Measurements from ENCODE around the gene MRPS15. TPM values are rescaled to one million over a fixed set of nuclear protein-coding genes. Genes with fewer than 3 reads are reported as not detected.

The MRPS15 gene
- polyA plus RNA-seq, 3 donors: 36.2 to 68.1 (median 66.4) TPM

DNA sequence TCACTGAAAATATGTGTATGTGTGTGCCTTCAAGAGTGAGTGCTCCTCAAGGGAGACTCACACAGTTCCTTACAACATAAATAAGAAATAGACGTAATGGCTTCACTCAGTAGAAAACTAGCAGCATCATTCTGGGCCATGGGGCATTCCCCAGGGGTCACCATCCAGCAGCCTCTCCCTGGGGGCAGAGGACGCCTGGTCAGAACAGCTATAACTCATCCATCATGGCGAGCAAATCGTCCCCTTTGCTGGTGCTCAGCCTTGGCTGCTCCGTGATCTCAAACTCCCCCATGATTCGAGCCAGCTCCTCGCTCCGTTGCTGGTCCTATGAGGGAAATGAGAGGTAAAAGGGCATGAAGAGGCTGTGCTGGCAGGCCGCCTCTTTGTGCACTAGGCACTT lies 46.3 kb downstream of the MRPS15 start:
- no peak overlapping the region for H3K4me2 ChIP-seq (replicated peaks; ENCODE audit: extremely low read depth, low read length, poor library complexity, severe bottlenecking)
- peaks cover 4 to 5% of the 10 kb centered on the region in 2 donors for H3K4me1 ChIP-seq (ENCODE audit: control insufficient read depth in 1 of 2, insufficient read depth in 2 of 2, low read length in 2 of 2)
- H3K36me3 ChIP-seq (replicated peaks in 1 of 2; ENCODE audit: control insufficient read depth in 1 of 2, insufficient read depth in 2 of 2, low read length in 2 of 2): no peaks in the 10 kb centered on the region
- H3K36me3 Mint-ChIP-seq: peaks cover 5 to 7% of the 10 kb centered on the region in 2 donors
- no peak overlapping the region for H3K9ac ChIP-seq (ENCODE audit: insufficient read depth, low read length, poor library complexity, severe bottlenecking)
- intact Hi-C loops (cut with micrococcal nuclease): loop anchor here in 1 of 2 donors (2.0 kb wide), 1 partner anchor 75 kb away; no protein-coding TSS in a partner anchor
- no peaks in the 10 kb centered on the region for H3K27me3 Mint-ChIP-seq (ENCODE audit: low read depth in 3 of 3)
- no peak for DNase-seq
- TF ChIP-seq, protein P1, sequence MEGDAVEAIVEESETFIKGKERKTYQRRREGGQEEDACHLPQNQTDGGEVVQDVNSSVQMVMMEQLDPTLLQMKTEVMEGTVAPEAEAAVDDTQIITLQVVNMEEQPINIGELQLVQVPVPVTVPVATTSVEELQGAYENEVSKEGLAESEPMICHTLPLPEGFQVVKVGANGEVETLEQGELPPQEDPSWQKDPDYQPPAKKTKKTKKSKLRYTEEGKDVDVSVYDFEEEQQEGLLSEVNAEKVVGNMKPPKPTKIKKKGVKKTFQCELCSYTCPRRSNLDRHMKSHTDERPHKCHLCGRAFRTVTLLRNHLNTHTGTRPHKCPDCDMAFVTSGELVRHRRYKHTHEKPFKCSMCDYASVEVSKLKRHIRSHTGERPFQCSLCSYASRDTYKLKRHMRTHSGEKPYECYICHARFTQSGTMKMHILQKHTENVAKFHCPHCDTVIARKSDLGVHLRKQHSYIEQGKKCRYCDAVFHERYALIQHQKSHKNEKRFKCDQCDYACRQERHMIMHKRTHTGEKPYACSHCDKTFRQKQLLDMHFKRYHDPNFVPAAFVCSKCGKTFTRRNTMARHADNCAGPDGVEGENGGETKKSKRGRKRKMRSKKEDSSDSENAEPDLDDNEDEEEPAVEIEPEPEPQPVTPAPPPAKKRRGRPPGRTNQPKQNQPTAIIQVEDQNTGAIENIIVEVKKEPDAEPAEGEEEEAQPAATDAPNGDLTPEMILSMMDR (IDR thresholded peaks at IDR 0.05): no peak
- H3K27ac Mint-ChIP-seq: peak overlapping the region in 1 of 7 donors; percentile 42
- H3K27ac ChIP-seq (ENCODE audit: low read depth in 1 of 2, low read length in 2 of 2): no peak overlapping the region
- no peaks in the 10 kb centered on the region for H3K27me3 ChIP-seq (ENCODE audit: control insufficient read depth in 2 of 2, insufficient read depth in 2 of 2, low read length in 2 of 2)
- H4K20me1 ChIP-seq (ENCODE audit: insufficient read depth, low read length): no peaks in the 10 kb centered on the region
- no peak overlapping the region for H2AFZ ChIP-seq (ENCODE audit: insufficient read depth, low read depth, low read length, poor library complexity, severe bottlenecking)
- H3K4me3 Mint-ChIP-seq: no peak overlapping the region
- WGBS (ENCODE audit: insufficient coverage): 100% methylated on average over 5 of the region's 9 CpGs
- no peaks in the 10 kb centered on the region for H3K9me3 ChIP-seq (replicated peaks in 1 of 2; ENCODE audit: control insufficient read depth in 1 of 2, insufficient read depth in 1 of 2, low read length in 2 of 2)
- H3K4me3 ChIP-seq (replicated peaks in 1 of 3; ENCODE audit: low read depth in 2 of 3, low read length in 3 of 3): no peak overlapping the region
- peaks cover 8% of the 10 kb centered on the region for H3K4me1 Mint-ChIP-seq
- H3K79me2 ChIP-seq (ENCODE audit: insufficient read depth, low read length): no peaks in the 10 kb centered on the region
- peaks cover 0 to 2% (median 0%) of the 10 kb centered on the region in 7 donors for H3K9me3 Mint-ChIP-seq

DNA sequence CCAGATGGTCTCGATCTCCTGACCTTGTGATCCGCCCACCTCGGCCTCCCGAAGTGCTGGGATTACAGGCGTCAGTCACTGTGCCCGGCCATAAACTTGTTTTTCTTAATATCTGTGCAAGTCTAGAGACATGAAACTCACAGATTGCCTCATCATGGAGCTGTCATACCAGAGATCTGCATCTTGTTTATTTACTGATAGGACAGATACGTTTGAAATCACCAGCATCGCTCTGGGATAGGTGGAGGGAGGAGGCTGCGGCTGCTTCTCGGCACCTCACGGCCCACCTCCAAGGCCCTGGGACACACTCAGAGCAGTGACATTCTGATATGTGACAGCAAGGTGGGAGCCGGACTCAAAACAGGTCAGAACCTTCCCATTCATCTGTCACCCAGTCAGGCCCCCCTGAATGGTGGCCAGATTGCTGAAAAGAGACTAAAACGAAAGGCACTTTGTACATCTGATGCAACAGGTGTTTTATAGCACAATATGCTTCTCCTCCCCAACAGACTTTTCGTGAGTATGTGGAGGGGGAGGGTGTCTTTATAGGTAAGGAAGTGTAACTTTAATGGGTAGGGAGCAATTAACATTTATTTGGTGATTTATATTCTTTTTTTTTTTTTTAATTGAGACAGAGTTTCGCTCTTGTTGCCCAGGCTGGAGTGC lies 48.4 kb downstream of the MRPS15 start:
- Histone ChIP-seq H3K4me3 (replicated peaks in 1 of 3; ENCODE audit: low read depth in 2 of 3, low read length in 3 of 3) (no peak overlapping the region), H3K27me3 (ENCODE audit: control insufficient read depth in 2 of 2, insufficient read depth in 2 of 2, low read length in 2 of 2) (no peaks in the 10 kb centered on the region), H3K4me1 (ENCODE audit: control insufficient read depth in 1 of 2, insufficient read depth in 2 of 2, low read length in 2 of 2) (peaks cover 4 to 5% of the 10 kb centered on the region in 2 donors), H3K27ac (ENCODE audit: low read depth in 1 of 2, low read length in 2 of 2) (no peak overlapping the region), H4K20me1 (ENCODE audit: insufficient read depth, low read length) (no peaks in the 10 kb centered on the region), H2AFZ (ENCODE audit: insufficient read depth, low read depth, low read length, poor library complexity, severe bottlenecking) (no peak overlapping the region), H3K36me3 (replicated peaks in 1 of 2; ENCODE audit: control insufficient read depth in 1 of 2, insufficient read depth in 2 of 2, low read length in 2 of 2) (no peaks in the 10 kb centered on the region), H3K9ac (ENCODE audit: insufficient read depth, low read length, poor library complexity, severe bottlenecking) (no peak overlapping the region), H3K79me2 (ENCODE audit: insufficient read depth, low read length) (no peaks in the 10 kb centered on the region), H3K4me2 (replicated peaks; ENCODE audit: extremely low read depth, low read length, poor library complexity, severe bottlenecking) (no peak overlapping the region), H3K9me3 (replicated peaks in 1 of 2; ENCODE audit: control insufficient read depth in 1 of 2, insufficient read depth in 1 of 2, low read length in 2 of 2) (no peaks in the 10 kb centered on the region)
- Mint-ChIP-seq H3K9me3 (peaks cover 0 to 3% (median 0%) of the 10 kb centered on the region in 7 donors), H3K27me3 (ENCODE audit: low read depth in 3 of 3) (peaks cover 0 to 3% (median 1%) of the 10 kb centered on the region in 3 donors), H3K4me1 (peaks cover 12% of the 10 kb centered on the region), H3K4me3 (no peak overlapping the region), H3K27ac (no peak overlapping the region), H3K36me3 (peaks cover 7 to 11% of the 10 kb centered on the region in 2 donors)
- intact Hi-C loops (cut with micrococcal nuclease): no loop called here
- 100% methylated on average over 6 of the region's 15 CpGs for WGBS (ENCODE audit: insufficient coverage)
- TF ChIP-seq, protein P1 (IDR thresholded peaks at IDR 0.05): no peak
- no peak for DNase-seq

Data from CD14-positive monocyte (primary cell).